OCI-LY7 (cell line): ENCODE data around the gene EFNA4.

ENCODE experiments used
- CTCF ChIP-seq: fragments of 200-600 bp; sonication (generic); conservative IDR thresholded peaks from 2 replicates; pipeline ENCODE4 v1.5.1; 2014; ENCODE audit warnings: mild to moderate bottlenecking, antibody characterized with exemption, low read length, moderate library complexity, mixed read lengths
- EZH2phosphoT487 ChIP-seq: fragments of 200-600 bp; sonication (generic); IDR thresholded peaks from 2 replicates; pipeline ENCODE4 v1.6.1; 2018; ENCODE audit warnings: low read depth, borderline replicate concordance, mild to moderate bottlenecking, mixed run types, antibody characterized with exemption, low read length, moderate library complexity, mixed read lengths

- no peak for TF ChIP-seq CTCF
- no peak for TF ChIP-seq EZH2phosphoT487
Measured at GRCh38 chr1:155105604-155106011, 42.1 kb downstream of the EFNA4 start.
